ENCODE results near the gene ACADVL.

DNA sequence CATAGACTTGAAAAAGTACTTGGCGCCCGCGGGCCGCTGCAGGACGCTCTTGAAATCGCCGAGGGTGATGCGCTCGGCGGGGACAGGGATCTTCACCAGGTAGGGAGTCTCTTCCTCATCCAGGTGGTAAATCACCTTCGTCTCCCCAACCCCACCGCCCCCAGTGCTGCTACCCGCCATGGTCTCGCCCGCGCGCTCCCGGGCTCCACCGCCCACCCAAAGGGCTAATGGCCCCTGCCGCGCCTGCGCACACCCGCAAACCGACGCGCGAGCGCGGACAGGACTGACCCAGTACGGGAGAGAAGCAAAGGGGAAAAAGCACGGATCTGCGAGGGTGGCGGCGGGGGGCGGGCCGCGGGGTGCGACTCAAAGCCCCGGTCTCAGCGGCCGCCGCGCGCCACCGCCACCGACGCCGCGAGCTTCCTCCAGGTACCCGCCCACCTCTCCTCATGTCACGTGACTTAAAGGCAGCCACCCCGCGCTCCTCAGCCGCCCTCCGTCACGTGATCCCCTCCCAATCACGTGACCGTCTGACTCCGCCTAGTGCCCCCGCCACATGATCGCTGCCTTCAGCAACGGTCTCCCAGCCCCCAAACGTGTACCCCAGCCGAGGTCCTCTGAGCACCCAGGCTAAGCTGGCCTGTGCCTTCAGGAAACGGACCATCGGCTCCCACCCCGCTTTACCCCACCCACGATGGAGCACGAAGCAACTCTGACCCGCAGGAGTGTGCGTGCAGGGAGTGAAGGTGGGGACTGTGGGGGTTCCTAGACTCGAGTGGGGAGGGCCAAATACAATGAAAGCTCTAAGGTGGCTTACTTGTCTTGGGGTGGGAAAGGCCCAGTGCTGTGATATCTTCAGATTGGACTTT is 14.6 kb downstream of the ACADVL start, which contains the start of gene DVL2:
- peak; percentile 24 to 90 for TF ChIP-seq POLR2A (IDR thresholded peaks at IDR 0.05)
- TF ChIP-seq, protein P1, sequence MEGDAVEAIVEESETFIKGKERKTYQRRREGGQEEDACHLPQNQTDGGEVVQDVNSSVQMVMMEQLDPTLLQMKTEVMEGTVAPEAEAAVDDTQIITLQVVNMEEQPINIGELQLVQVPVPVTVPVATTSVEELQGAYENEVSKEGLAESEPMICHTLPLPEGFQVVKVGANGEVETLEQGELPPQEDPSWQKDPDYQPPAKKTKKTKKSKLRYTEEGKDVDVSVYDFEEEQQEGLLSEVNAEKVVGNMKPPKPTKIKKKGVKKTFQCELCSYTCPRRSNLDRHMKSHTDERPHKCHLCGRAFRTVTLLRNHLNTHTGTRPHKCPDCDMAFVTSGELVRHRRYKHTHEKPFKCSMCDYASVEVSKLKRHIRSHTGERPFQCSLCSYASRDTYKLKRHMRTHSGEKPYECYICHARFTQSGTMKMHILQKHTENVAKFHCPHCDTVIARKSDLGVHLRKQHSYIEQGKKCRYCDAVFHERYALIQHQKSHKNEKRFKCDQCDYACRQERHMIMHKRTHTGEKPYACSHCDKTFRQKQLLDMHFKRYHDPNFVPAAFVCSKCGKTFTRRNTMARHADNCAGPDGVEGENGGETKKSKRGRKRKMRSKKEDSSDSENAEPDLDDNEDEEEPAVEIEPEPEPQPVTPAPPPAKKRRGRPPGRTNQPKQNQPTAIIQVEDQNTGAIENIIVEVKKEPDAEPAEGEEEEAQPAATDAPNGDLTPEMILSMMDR (IDR thresholded peaks at IDR 0.05): peak in 1 of 6 experiments; percentile 26
